SK-N-SH treated with all-trans-retinoic acid at 6 μM for 48 hours (cell line): ENCODE data around the gene LMCD1.

ENCODE experiments used
- BACH2 ChIP-seq: fragments of 250-450 bp; sonication (Bioruptor Pico); IDR thresholded peaks from 2 replicates; pipeline ENCODE4 v1.9.0; 2021; ENCODE audit warnings: mild to moderate bottlenecking, borderline replicate concordance
- CREB5 ChIP-seq: fragments of 250-450 bp; sonication (Bioruptor Pico); IDR thresholded peaks from 2 replicates; pipeline ENCODE4 v1.5.1; 2020; ENCODE audit warnings: low read depth, mild to moderate bottlenecking, moderate library complexity
- ESRRG ChIP-seq: fragments of 250-450 bp; sonication (Bioruptor Pico); IDR thresholded peaks from 2 replicates; pipeline ENCODE4 v1.6.1; 2021; ENCODE audit warnings: mild to moderate bottlenecking
- PATZ1 ChIP-seq: fragments of 250-450 bp; sonication (Bioruptor Pico); IDR thresholded peaks from 2 replicates; pipeline ENCODE4 v1.8.0; 2020; ENCODE audit warnings: mild to moderate bottlenecking, moderate library complexity, borderline replicate concordance
- POU6F1 ChIP-seq: fragments of 250-450 bp; sonication (Bioruptor Pico); IDR thresholded peaks from 2 replicates; pipeline ENCODE4 v1.8.0; 2021; ENCODE audit warnings: low read depth, mild to moderate bottlenecking, moderate library complexity, borderline replicate concordance
- RARB ChIP-seq: fragments of 250-450 bp; sonication (Bioruptor Pico); IDR thresholded peaks from 2 replicates; pipeline ENCODE4 v1.8.0; 2021; ENCODE audit warnings: mild to moderate bottlenecking, moderate library complexity
- SNAI2 ChIP-seq: fragments of 250-450 bp; sonication (Bioruptor Pico); IDR thresholded peaks from 2 replicates; pipeline ENCODE4 v1.5.0; 2020; ENCODE audit warnings: mild to moderate bottlenecking, moderate library complexity
- TSHZ2 ChIP-seq: fragments of 250-450 bp; sonication (Bioruptor Pico); IDR thresholded peaks from 2 replicates; pipeline ENCODE4 v1.5.0; 2020; ENCODE audit warnings: mild to moderate bottlenecking, moderate library complexity
- ZC3H10 ChIP-seq: fragments of 250-450 bp; sonication (Bioruptor Pico); IDR thresholded peaks from 2 replicates; pipeline ENCODE4 v1.5.1; 2021; ENCODE audit warnings: mild to moderate bottlenecking, moderate library complexity
- ZFP3 ChIP-seq: fragments of 250-450 bp; sonication (Bioruptor Pico); IDR thresholded peaks from 2 replicates; pipeline ENCODE4 v1.5.0; 2020; ENCODE audit warnings: mild to moderate bottlenecking, moderate library complexity

- TF ChIP-seq RARB = no peak
- no peak for TF ChIP-seq ZFP3 (CRISPR knock-in tag)
- no peak for TF ChIP-seq PATZ1 (CRISPR knock-in tag)
- no peak for TF ChIP-seq CREB5 (CRISPR knock-in tag)
- no peak for TF ChIP-seq TSHZ2 (CRISPR knock-in tag)
- no peak for TF ChIP-seq SNAI2 (CRISPR knock-in tag)
- no peak for TF ChIP-seq POU6F1 (CRISPR knock-in tag)
- TF ChIP-seq ESRRG (CRISPR knock-in tag) = no peak
- TF ChIP-seq ZC3H10 (CRISPR knock-in tag) = no peak
- TF ChIP-seq BACH2 (CRISPR knock-in tag) = no peak
These were observed 4.0 kb downstream of the LMCD1 start for GRCh38 chr3:8505621-8506020.
